GM18502 (cell line): ENCODE measurements around the gene ATP2B2.

Experiments
- ATAC-seq: cut with Tn5 transposase; IDR thresholded peaks from one replicate; pipeline ENCODE4 v1.9.1; 2021; ENCODE audit warnings: mild to moderate bottlenecking; ENCODE audit not compliant: unreplicated experiment, poor library complexity

The ATP2B2 gene

DNA sequence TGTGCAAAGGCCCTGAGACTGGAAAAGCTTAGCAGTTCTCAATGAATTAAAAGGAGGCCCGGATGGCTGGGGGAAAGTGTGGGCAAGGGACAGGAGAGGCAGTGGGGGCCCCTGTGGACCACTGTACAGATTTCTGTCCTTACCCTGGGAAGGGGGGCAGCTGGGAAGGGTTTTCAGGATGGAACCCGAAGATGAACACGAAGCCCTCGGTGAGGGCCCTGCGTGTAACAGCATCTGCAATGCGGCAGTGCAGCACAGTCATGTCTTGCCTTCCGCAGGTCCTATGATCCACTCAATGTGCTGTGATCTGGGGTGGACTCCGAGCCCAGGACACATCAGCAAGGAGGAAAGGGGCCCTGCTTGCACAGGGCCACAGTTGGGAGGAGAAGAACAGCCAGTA is 7.9 kb upstream of the ATP2B2 start:
- no peak for ATAC-seq

DNA sequence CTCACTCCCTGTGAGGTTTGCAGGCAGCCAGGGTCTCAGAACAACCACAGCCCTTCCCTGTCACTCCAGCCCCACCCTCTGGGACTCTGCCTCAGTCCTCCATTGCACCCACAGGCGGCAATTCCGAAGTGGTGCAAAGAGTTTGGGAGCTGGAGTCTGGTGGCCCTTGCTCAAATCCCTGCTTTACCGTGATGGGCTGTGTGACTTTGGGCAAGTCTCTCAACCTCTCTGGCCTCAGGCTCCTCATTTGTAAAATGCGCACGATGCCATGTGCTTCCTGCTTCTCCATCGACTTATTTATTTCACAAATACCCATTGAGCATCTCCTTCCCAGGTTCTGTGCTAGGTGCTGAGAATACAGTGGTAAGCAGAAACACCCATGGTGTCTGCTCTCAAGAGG is 7.3 kb upstream of the ATP2B2 start:
- ATAC-seq, result no peak

DNA sequence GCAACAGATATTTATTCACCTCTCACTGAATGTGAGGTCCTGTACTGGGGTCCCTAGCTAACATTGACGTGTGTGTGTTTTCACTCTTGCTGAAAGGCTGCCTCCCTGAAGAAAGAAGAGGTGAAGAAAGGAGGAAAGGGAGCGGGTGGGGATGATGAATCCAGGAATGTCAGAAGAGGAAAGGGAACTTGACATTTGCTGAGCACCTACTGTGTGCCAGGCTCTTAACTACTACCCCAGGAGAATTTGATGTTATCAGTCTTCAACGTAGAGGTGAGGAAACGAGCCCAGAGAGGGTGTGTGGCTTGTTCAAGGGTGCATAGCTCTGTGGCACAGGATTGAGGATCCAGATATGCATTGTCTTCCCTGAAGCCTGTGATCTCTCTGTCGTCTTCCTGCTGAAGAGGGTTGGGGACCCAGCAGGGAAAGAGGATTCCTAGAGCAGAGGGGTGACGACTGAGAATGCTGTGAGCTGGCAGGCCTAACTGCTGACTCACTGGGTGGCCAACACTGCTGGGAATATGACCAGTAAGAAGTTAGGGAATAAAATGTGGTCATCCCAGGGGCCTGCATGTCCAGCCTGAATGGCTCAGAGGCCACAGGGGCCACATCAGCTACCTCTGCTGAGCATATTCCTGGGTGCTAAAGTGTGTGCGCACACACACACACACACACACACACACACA is 6.6 kb upstream of the ATP2B2 start:
- no peak for ATAC-seq

DNA sequence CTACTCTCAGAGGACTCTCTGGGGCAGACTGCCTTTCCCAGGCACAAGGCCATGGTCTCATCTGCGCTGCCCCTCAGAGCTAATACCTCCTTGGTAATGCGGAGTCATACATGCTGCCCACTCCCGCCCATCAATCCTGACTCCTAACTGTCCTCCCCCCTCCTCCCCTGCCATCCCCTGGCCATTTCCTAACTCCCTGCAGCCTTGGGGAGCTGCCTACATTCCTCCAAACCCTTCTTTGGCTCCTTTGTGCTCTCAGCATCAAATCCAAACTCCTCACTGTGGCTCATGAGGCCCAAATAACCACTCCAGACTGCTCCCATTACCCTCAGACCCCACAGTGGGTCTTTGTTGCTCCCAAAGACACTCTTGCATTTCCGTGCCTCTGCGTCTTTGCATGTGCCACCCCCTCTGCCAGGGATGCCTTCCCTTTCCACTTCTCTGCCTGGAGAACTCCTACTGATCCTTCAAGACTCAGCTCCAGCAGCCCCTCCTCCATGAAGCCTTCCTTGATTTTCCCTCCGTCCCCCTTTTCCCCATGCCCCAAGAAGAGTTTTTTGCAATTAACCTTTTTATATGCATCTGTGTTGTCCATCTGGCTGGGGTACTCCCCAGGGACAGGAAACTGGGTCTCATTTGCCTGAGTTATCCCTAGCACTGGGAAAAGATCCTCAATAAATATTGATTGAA is 5.5 kb upstream of the ATP2B2 start:
- no peak for ATAC-seq

DNA sequence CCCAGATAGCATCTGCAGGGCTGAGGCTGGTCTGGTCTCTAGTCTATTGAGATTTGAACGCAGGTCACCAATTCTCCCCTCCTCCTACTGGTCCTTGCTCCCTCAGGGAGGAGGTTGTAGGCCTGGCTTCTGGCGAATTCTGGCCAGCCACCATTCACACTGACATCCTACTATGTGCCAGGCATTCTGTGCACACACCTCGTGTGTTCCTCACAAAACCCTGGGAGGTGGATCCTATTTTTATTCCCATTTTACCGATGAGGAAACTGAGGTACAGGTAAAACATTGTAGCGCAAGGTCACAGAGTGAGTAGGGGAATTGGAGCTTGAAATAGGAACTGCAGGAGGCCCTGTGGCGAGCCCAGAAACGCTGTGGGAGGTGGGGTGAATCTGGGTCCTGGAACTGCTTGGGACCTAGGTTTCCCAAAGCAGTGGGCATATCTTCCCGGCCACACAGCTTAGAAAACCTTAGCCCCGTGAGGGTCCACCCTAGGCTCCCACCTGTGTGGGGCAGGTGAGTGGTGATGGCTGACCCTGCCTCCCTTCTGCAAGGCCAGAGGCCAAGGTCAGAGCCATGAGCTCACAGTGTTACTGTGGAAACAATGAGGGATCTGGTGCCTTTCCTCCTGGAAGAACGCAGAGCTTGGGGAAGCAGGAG is 4.8 kb upstream of the ATP2B2 start:
- no peak for ATAC-seq

DNA sequence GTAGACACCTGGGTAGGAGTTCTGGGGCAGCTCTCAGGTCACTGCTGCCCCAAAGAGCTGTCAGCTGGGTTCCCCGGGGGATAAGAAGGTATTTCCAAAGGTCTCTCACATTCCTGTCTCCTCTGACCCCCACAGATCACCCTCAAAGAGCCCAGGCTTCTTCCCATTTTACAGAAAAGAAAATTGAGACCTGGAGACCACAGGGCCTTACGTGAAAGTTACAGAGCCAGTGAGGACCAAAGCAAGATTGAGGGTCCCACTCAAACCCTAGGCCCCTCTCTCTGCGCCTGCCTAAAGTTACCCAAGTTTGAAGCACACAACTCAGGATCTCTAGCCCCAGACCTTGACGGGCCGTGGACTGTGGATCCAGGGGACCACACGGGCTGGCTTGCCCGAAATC is 3.9 kb upstream of the ATP2B2 start:
- no peak for ATAC-seq

DNA sequence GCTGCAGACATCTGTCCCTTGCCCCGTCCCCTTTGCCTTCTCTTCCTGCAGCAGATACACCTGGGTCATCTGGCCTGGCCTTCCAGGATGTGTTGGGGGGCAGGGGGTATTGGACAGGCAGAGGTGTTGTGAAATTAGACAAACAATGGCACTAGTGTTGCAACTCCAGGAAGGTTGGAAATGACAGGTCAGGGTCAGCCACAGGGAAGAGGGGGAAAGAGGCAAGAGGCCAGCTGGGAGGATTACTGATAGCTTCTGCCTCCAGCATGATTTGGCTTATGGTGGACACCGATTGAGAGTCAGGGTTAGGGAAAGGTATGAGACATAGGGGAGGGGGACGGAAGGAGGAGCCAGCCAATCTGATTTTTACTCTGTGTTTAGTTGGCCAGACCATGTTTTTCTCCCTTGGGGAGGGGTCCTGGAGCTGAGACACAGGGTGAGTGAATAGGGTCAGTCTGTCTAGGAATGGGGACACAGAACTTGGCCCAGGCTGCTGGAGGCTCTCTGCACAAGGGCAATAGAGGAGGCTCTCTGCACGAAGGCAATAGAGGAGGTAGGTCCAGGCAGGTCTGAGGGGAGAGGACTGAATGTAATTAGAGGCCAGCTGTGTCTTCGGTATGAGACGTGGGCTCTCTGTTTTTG is 3.4 kb upstream of the ATP2B2 start:
- ATAC-seq, result no peak

DNA sequence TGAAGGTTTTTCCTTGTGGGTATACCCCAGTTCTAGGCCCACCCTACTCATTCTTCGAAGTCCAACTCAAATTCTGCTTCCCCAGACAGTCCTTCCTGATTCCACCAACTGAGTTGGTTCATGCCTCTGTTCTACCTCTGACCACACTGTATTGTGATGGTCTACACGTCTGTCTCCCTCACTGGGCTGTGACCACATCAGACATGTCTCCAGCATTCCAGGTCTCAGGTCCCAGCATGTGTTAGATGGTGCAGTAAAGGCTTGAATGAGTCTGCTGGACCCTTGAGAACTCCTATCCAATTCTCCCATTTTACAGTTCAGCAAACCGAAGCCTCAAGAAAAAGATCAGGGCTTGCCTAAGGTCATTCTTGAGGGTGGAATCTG is 2.8 kb upstream of the ATP2B2 start:
- ATAC-seq, result no peak

DNA sequence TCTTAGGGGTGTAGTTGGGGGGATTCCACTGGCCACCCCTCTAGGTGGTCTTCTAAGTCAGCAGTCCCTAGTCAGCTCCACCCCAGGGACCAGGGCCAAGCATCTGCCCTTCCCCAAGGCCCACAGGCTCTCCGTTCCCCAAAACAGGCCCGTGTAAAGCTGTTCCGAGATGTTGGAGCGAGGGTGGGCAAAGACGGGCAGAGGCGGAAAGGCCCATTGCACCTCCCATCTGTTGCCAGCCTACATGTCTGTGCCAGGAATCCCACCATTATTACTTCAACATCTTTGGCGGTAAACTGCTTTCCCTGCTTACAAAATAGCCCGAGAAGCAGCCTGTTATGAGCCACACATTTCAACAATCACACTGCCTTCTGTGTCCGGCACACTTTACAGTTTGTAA is 1.9 kb upstream of the ATP2B2 start:
- ATAC-seq, result no peak

DNA sequence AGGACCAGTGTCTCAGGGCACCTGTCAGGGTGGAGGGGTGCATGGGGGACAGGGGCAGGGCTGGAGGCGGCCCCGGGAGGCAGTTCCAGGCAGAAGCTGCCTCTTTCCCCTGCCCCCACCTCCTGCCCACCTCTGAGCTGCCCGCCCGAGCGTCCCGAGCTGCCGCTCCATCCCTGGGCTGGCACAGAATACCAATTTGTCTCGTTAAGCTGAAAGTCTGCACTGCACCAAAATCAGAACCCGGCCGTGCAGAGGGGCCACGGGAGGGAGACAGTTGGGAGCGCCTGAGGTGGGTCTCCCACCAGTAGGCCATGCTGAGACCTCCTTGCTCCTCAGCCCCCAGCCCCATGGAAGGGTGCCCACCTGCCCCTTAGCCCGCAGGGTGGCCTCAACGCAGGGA is 1.3 kb upstream of the ATP2B2 start:
- ATAC-seq, result no peak

DNA sequence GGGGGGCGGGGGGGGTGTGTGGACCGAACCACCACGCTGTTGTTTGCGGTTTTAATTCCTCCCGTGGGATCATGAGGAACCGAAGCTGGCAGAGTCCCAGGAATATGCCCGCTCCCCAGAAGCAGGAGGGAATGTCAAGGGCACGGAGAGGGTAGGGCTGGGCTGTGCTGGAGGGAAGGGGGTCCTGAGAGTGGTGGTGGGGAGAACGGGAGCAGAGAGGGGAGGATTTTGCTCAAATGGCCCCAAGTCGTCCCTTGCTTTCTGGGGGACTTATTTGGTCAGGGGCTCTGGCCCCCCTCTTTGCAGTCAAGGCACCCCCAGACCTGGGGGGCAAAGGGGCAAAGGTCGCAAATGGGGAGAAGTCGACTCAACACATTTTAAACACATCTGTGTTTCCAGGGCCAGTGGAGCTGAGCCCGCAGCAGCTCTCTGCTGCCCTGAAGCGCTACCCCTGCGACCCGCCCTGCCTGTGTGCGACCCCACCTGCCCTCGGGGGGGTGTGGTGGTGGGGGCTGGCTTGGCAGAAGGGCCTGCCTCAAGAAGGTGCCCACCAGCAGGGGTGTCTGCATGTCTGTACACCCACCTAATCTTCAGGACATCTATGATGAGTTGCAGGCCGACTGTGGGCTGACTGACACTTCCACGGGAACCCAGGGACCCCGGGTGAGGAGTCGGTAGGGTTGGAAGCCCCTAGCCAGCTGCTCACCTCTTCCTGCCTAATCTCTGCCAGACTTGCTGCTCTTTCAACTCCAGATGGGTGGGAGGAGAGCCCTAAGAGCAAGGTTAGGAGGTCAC is 602 bp upstream of the ATP2B2 start:
- ATAC-seq, result no peak

DNA sequence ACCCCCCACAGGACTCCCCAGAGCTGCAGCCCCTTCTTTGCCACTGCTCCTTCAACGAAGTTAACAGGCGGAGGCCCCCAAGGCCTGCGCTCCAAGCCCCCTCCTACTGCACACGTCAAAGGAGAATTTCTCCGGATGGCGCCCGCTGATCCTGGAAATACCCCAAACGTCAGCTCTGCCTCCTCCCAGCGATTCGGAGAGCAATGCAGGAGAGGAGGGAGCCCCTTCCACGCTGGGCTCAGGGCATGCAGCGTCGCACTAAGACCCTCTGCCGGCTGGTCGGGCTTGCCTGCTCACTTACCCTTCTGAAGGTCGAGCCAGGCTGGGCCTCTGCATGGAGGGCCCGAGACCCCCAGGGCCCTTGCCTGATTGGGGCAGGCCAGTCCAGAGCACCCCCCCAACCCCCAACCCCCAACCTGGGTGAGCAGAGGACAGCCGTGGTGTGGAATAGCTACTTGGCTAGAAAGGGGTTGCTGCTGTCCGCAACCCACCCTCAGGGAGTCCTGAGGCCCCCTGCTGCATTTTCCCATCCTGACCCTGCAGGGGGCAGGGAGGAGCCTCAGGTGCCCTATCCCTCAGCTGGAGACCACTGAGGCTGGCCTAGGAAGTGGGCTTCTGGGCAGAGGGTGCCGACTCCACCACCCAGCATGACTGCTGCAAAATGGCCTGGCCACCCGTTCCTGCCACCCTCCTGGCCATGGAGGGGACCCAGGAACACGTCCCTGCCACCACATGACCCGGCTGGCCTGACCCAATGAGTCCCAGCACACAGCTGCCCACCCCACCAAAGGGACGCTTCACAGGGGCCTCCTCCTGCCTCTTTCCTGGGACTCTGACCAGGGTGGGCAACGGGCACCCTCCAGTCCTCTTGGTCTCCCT is 976 bp downstream of the ATP2B2 start:
- ATAC-seq, result no peak

DNA sequence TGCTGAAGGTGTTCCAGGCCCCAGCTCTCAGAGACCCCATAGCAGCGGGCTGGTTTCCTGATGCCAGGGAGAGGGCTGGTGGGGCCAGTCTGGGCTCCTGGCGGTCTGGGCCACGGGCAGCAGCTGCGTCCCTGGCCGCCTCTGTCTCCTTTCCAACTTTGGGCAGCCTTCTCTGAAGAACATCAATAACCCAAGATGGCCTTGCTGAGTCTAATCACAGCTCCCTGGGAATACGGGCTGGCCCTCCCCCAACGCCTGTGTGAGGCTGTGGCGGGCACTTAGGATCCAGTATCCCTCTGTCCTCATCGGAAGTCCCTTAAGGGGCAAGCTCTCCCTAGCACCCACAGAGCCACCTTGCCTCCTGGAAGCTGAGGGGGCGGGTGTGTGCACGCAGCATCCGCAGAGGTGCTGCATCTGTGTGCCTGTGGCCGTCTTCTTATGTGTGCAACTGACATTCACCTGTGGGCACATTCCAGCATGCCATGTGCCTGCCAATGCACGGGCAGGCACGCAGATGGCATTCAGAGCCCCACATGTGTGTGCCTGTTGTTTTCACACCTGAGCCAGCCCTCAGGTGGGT is 2.1 kb downstream of the ATP2B2 start:
- no peak for ATAC-seq

DNA sequence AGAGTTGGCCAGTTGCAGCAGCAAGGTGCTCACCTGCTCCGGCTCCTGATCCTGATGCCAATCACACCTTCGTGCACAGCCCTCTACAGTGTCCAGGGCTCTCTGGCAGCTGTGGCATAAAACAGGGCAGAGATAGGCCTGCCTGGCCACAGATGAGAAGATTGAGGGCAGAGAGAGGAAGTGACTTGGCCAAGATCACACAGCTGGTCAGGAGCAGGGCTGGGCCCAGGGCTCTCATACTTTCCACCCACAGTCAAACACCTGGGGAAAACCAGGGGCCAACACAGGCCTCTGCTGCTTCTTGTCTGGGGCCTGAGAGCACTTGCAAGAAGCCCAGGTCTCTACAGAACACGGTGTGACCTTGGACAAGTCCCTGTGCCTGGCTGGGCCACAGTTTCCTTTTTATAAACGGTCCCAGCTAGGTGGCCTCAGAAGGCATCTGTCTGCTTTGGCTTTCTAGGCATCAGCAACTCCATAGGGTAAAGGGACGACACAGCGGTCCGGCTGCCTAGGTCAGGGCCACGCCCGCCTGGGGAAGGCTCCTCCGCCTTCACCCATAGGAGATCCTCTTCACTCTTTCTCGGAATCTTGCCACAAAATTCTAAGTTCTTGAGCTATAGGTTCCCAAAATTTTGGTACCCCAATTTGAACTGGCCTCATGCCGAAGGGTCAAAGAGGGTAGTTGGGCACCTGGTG is 3.1 kb downstream of the ATP2B2 start:
- no peak for ATAC-seq

DNA sequence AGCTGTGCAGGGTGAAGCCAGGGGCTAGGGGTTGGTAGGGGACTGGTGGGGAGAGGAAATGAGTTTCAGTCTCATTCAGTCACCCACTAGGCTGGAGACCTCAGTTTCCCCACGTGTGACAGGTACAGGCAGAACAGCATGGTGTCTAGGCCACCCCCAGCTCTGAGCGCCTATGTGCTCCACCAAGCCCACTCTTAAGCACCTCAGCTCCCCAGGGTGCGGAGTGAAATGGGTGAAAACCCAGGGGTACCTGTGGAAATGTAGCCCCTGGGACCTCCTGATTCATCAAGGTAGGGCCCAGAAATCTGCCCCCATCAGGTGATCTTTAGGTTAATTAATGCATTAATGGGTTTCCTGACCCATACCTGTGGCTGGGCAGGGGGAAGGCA is 3.7 kb downstream of the ATP2B2 start:
- ATAC-seq, result no peak

DNA sequence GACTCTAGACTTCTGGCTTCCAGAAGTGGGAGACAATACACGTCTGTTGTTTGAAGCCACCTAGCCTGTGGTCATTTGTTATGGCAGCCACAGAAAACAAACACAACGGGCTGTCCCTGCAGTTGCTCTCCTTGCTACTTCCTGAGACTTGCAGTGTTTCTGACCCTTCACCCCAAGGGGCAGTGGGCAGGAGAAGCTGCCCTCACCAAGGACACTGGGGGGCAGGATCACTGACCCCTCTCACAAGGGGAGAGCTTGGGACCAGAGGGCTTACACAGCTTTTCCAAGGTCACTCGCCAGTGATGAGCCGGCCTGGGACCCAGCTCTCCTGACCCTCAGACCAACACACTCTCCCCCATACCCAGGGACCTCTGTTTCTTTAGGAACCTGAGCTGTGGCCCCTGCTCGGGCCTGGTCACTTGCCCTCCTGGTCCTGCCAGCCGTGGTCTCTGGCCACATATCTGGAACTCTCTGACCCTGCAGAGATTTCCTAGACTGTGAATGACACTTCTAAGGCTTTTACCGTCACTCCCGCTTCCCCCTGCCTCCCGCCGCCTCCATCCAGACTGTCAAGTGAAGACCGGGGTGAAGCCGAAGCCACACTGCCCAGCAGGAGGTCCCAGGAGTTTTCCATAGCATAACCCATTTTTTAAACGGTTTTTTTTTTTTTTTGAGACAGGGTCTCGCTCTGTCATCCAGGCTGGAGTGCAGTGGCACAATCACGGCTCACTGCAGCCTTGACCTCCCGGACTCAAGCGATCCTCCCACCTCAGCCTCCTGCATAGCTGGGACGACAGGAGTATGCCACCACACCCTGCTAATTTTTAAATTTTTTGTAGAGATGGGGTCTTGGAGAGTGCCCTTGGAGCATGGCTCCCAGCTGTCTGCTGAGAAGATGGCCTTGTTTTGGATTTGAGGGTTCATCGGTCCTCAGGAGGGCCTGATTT is 4.4 kb downstream of the ATP2B2 start:
- no peak for ATAC-seq

DNA sequence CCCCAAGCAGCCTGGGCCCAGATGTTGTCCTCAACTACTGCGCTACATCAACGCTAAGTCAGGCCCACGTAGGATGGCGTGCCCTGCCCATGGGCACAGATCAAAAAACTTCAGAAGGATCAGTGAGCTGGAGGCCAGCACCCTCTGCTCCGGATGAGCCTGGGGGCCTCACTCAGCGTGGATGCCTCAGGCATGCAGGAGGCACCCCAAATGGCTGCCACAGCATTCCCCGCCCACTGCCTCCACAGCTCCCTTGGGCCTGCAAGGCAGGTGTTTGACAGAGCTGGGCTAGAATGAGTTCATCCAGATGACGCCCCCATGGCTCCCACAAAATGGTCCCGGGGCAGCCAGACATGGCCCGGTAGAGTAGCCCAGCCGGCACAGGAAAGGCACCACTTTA is 7.1 kb downstream of the ATP2B2 start:
- ATAC-seq, result no peak

DNA sequence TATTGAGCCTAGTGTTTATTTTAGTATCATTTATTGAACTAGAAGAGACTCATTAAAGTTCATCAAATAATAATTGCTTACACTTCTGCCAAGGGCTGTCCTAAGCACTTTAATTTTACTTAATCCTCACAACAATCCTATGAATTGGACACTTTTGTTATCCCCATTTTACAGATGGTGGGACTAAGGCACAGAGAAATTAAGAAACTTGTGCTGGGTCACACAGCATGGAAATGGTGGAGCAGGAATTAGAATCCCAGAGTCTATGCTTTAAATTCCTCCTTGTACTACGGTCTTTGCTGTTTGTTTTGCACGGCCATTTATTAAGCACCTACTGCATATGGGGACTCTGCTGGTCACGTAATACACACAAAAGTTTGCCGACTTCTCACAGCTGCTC is 7.9 kb downstream of the ATP2B2 start:
- ATAC-seq, result no peak
